ENCODE measurements around the gene PRELID1. TPM values are rescaled to one million over a fixed set of nuclear protein-coding genes. Genes with fewer than 3 reads are reported as not detected.

The PRELID1 gene
- total RNA-seq, 2 donors from 2014 or later, result 63.3 to 91.8 TPM

- no peak for ATAC-seq
- H3K36me3 ChIP-seq (replicated peaks in 1 of 2; ENCODE audit: insufficient read depth in 1 of 2, low read depth in 2 of 2), result peaks cover 15 to 31% of the 10 kb centered on the region in 2 donors
- H3K27ac ChIP-seq, result no peak overlapping the region
- TF ChIP-seq POLR2A (IDR thresholded peaks at IDR 0.05) (no peak), CTCF (IDR thresholded peaks at IDR 0.05) (no peak)
- WGBS, 2 donors, result 89 to 96% methylated on average over 7 of the region's 7 CpGs
- no peak overlapping the region for H3K4me3 ChIP-seq
- intact Hi-C loops (cut with DNase I), result no loop called here
- no peaks in the 10 kb centered on the region for H3K9me3 ChIP-seq
- peaks cover 13% of the 10 kb centered on the region for H3K4me1 ChIP-seq
- no peaks in the 10 kb centered on the region for H3K27me3 ChIP-seq
- DNase-seq, result no peak
Measured at GRCh38 chr5:177291735-177292134, 11.9 kb upstream of the PRELID1 start.

DNA sequence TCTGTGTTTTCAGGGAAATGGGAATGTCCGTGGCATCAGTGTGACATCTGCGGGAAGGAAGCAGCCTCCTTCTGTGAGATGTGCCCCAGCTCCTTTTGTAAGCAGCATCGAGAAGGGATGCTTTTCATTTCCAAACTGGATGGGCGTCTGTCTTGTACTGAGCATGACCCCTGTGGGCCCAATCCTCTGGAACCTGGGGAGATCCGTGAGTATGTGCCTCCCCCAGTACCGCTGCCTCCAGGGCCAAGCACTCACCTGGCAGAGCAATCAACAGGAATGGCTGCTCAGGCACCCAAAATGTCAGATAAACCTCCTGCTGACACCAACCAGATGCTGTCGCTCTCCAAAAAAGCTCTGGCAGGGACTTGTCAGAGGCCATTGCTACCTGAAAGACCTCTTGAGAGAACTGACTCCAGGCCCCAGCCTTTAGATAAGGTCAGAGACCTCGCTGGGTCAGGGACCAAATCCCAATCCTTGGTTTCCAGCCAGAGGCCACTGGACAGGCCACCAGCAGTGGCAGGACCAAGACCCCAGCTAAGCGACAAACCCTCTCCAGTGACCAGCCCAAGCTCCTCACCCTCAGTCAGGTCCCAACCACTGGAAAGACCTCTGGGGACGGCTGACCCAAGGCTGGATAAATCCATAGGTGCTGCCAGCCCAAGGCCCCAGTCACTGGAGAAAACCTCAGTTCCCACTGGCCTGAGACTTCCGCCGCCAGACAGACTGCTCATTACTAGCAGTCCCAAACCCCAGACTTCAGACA is 9.6 kb upstream of the PRELID1 start:
- Histone ChIP-seq H3K27me3 (no peaks in the 10 kb centered on the region), H3K27ac (no peak overlapping the region), H3K4me1 (peaks cover 10% of the 10 kb centered on the region), H3K9me3 (no peaks in the 10 kb centered on the region), H3K4me3 (no peak overlapping the region), H3K36me3 (replicated peaks in 1 of 2; ENCODE audit: insufficient read depth in 1 of 2, low read depth in 2 of 2) (peaks cover 15 to 24% of the 10 kb centered on the region in 2 donors)
- ATAC-seq, result no peak
- WGBS, 2 donors, result 91 to 92% methylated on average over 8 to 12 of the region's 12 CpGs
- TF ChIP-seq POLR2A (IDR thresholded peaks at IDR 0.05) (no peak), CTCF (IDR thresholded peaks at IDR 0.05) (no peak)
- intact Hi-C loops (cut with DNase I), result no loop called here
- no peak for DNase-seq

GRCh38 chr5:177294632-177295031 is 9.0 kb upstream of the PRELID1 start:
- TF ChIP-seq POLR2A (IDR thresholded peaks at IDR 0.05) (no peak), CTCF (IDR thresholded peaks at IDR 0.05) (no peak)
- H3K9me3 ChIP-seq, result no peaks in the 10 kb centered on the region
- peaks cover 15 to 23% of the 10 kb centered on the region in 2 donors for H3K36me3 ChIP-seq (replicated peaks in 1 of 2; ENCODE audit: insufficient read depth in 1 of 2, low read depth in 2 of 2)
- H3K4me1 ChIP-seq, result peaks cover 10% of the 10 kb centered on the region
- DNase-seq (no peak), ATAC-seq (no peak)
- intact Hi-C loops (cut with DNase I), result no loop called here
- no peaks in the 10 kb centered on the region for H3K27me3 ChIP-seq
- no peak overlapping the region for H3K27ac ChIP-seq
- 90 to 97% methylated on average over 3 of the region's 3 CpGs for WGBS, 2 donors
- H3K4me3 ChIP-seq, result no peak overlapping the region

DNA sequence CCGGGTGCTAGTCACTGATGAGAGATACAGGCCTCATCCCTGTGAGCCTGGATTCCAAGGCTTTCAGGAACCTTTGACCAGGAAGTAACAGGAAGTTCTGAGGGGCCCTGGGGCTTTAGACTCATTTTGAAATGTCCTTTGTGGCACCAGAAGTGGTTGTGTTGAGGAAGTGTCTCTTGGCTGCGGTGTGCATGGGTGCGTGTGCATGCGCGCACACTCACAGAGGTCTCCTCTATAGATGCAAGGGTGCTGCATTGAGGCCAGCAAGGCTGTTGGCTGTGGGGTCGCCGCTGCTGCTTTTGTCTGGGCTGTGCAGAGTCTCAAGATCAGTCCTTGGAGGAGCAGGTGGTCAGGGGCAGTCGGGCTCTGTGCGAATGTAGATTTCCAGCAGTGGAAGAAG is 7.7 kb upstream of the PRELID1 start:
- DNase-seq (no peak), ATAC-seq (no peak)
- Histone ChIP-seq H3K27me3 (no peaks in the 10 kb centered on the region), H3K4me1 (peaks cover 20% of the 10 kb centered on the region), H3K4me3 (no peak overlapping the region), H3K27ac (peak overlapping the region in 2 of 4 donors; percentile 3 to 36), H3K36me3 (replicated peaks in 1 of 2; ENCODE audit: insufficient read depth in 1 of 2, low read depth in 2 of 2) (peaks cover 15 to 23% of the 10 kb centered on the region in 2 donors), H3K9me3 (no peaks in the 10 kb centered on the region)
- intact Hi-C loops (cut with DNase I), result no loop called here
- TF ChIP-seq CTCF (IDR thresholded peaks at IDR 0.05) (no peak), POLR2A (IDR thresholded peaks at IDR 0.05) (no peak)
- WGBS, 2 donors, result 74 to 88% methylated on average over 5 to 9 of the region's 9 CpGs

- DNase-seq (no peak), ATAC-seq (no peak)
- intact Hi-C loops (cut with DNase I), result no loop called here
- no peaks in the 10 kb centered on the region for H3K9me3 ChIP-seq
- H3K4me3 ChIP-seq, result no peak overlapping the region
- peaks cover 15 to 23% of the 10 kb centered on the region in 2 donors for H3K36me3 ChIP-seq (replicated peaks in 1 of 2; ENCODE audit: insufficient read depth in 1 of 2, low read depth in 2 of 2)
- peaks cover 26% of the 10 kb centered on the region for H3K4me1 ChIP-seq
- TF ChIP-seq CTCF (IDR thresholded peaks at IDR 0.05) (no peak), POLR2A (IDR thresholded peaks at IDR 0.05) (no peak)
- 42 to 45% methylated on average over 4 of the region's 4 CpGs for WGBS, 2 donors
- H3K27me3 ChIP-seq, result no peaks in the 10 kb centered on the region
- H3K27ac ChIP-seq, result peak overlapping the region in 3 of 4 donors; percentile 3 to 36 (median 22)
Measured at GRCh38 chr5:177296581-177296980, 7.0 kb upstream of the PRELID1 start.
